Fibroblast of lung (primary cell): ENCODE results near the gene DRICH1. TPM values are rescaled to one million over a fixed set of nuclear protein-coding genes. Genes with fewer than 3 reads are reported as not detected.
"Not testable (repeated sequence)": the region's sequence is repeated elsewhere in the genome, so short reads cannot be mapped to it uniquely, and the experiment has no call there.

ENCODE experiments used
- DNase-seq, 2 donors: peaks; one replicate each; pipeline versions ENCODE4 v3.0.0 to v3.0.0-alpha.2; 2010; ENCODE audit warnings: low read depth in 2 of 2
- H2AFZ ChIP-seq: 2 replicates; pipeline ENCODE4 v1.5.1; 2012; ENCODE audit warnings: low read length, control low read depth, inconsistent platforms
- H3K27ac ChIP-seq: 2 replicates; pipeline ENCODE4 v1.5.1; 2011; ENCODE audit warnings: low read length, control low read depth; ENCODE audit not compliant: insufficient read depth
- H3K27me3 ChIP-seq: 2 replicates; pipeline ENCODE4 v1.5.1; 2011; ENCODE audit warnings: mild to moderate bottlenecking, low read length; ENCODE audit not compliant: control insufficient read depth, insufficient read depth
- H3K36me3 ChIP-seq: 2 replicates; pipeline ENCODE4 v1.5.1; 2011; ENCODE audit warnings: low read length; ENCODE audit not compliant: control insufficient read depth, insufficient read depth
- H3K4me1 ChIP-seq: 2 replicates; pipeline ENCODE4 v1.5.1; 2011; ENCODE audit warnings: low read length; ENCODE audit not compliant: control insufficient read depth, insufficient read depth; ENCODE audit errors: extremely low read depth
- H3K4me2 ChIP-seq: 2 replicates; pipeline ENCODE4 v1.5.1; 2011; ENCODE audit warnings: low read length, control low read depth; ENCODE audit not compliant: insufficient read depth; ENCODE audit errors: extremely low read depth
- H3K4me3 ChIP-seq, 4 experiments: fragments of 200-600 bp in 1 of 4; sonication (generic) in 1 of 4; replicated peaks in 1 of 4; 2 replicates each; pipeline ENCODE4 v1.5.1; 2011 to 2016; ENCODE audit warnings: low read length in 4 of 4, low read depth in 3 of 4, mild to moderate bottlenecking in 3 of 4, control low read depth in 2 of 4, inconsistent platforms in 1 of 4, mixed read lengths in 1 of 4; ENCODE audit not compliant: insufficient read depth in 1 of 4; ENCODE audit errors: control extremely low read depth in 1 of 4
- H3K79me2 ChIP-seq: 2 replicates; pipeline ENCODE4 v1.5.1; 2012; ENCODE audit warnings: mild to moderate bottlenecking, low read length, inconsistent platforms; ENCODE audit not compliant: control insufficient read depth, insufficient read depth
- H3K9ac ChIP-seq: 2 replicates; pipeline ENCODE4 v1.5.1; 2011; ENCODE audit warnings: mild to moderate bottlenecking, low read length, control low read depth; ENCODE audit not compliant: insufficient read depth
- H3K9me3 ChIP-seq: 2 replicates; pipeline ENCODE4 v1.5.1; 2012; ENCODE audit warnings: low read depth, low read length; ENCODE audit not compliant: control insufficient read depth, insufficient read depth
- H4K20me1 ChIP-seq: 2 replicates; pipeline ENCODE4 v1.5.1; 2011; ENCODE audit warnings: low read length; ENCODE audit not compliant: control insufficient read depth, insufficient read depth; ENCODE audit errors: extremely low read depth
- CTCF ChIP-seq, 2 donors: IDR thresholded peaks in 1 of 2; conservative IDR thresholded peaks in 1 of 2; 1 replicate in 1 of 2; 2 replicates in 1 of 2; pipeline ENCODE4 v1.5.1; 2011 to 2012; ENCODE audit warnings: low read length in 2 of 2, control low read depth in 1 of 2, inconsistent platforms in 1 of 2, low read depth in 1 of 2, mild to moderate bottlenecking in 1 of 2
- EZH2 ChIP-seq: IDR thresholded peaks from 2 replicates; pipeline ENCODE4 v1.5.1; 2012; ENCODE audit warnings: low read length, control low read depth, mild to moderate bottlenecking; ENCODE audit errors: missing control alignments
- polyA plus RNA-seq, 2 donors: library from polyadenylated mRNA; depleted of rRNA in 1 of 2; stranded (reverse) in 1 of 2; unstranded in 1 of 2; fragments of >200 nt; gene quantifications; 2 replicates each; pipeline ENCODE4 v1.2.1, GENCODE V29; 2011 to 2012; ENCODE audit warnings: missing spikeins in 1 of 2
- total RNA-seq: library from RNA; depleted of rRNA; stranded (reverse); fragments of >200 nt; gene quantifications from 2 replicates; pipeline ENCODE4 v1.2.1, GENCODE V29; 2014

DRICH1 gene
- total and polyA plus RNA-seq, 2 donors (not counting 1 experiment from before 2014, with no cell fraction given) = not detected

GRCh38 chr22:23564276-23564675 lies 67.8 kb downstream of the DRICH1 start:
- H2AFZ ChIP-seq = no peak overlapping the region
- no peak overlapping the region for H3K9ac ChIP-seq
- TF ChIP-seq EZH2 (no peak), CTCF (conservative IDR thresholded peaks at IDR 0.05 in 1 of 2, IDR thresholded peaks at IDR 0.05 in 1 of 2; ENCODE audit: low read depth in 1 of 2, low read length in 2 of 2) (no peak)
- no peak for DNase-seq
- no peaks in the 10 kb centered on the region for H3K9me3 ChIP-seq
- H4K20me1 ChIP-seq = no peaks in the 10 kb centered on the region
- no peak overlapping the region for H3K4me3 ChIP-seq
- no peaks in the 10 kb centered on the region for H3K79me2 ChIP-seq
- no peaks in the 10 kb centered on the region for H3K4me1 ChIP-seq
- H3K4me2 ChIP-seq = no peak overlapping the region
- H3K36me3 ChIP-seq = no peaks in the 10 kb centered on the region
- H3K27me3 ChIP-seq = peaks cover 11% of the 10 kb centered on the region
- H3K27ac ChIP-seq = no peak overlapping the region

- H3K79me2 ChIP-seq = no peaks in the 10 kb centered on the region
- H3K4me2 ChIP-seq = no peak overlapping the region
- TF ChIP-seq EZH2 = no peak
- TF ChIP-seq CTCF (conservative IDR thresholded peaks at IDR 0.05 in 1 of 2, IDR thresholded peaks at IDR 0.05 in 1 of 2; ENCODE audit: low read depth in 1 of 2, low read length in 2 of 2) = no peak
- no peak overlapping the region for H3K4me3 ChIP-seq
- H3K4me1 ChIP-seq = no peaks in the 10 kb centered on the region
- H3K9ac ChIP-seq = no peak overlapping the region
- no peaks in the 10 kb centered on the region for H3K36me3 ChIP-seq
- no peaks in the 10 kb centered on the region for H3K9me3 ChIP-seq
- no peak for DNase-seq
- no peaks in the 10 kb centered on the region for H4K20me1 ChIP-seq
- H3K27me3 ChIP-seq = peaks cover 11% of the 10 kb centered on the region
- H3K27ac ChIP-seq = no peak overlapping the region
- H2AFZ ChIP-seq = no peak overlapping the region
Observed at GRCh38 chr22:23563111-23563510, 69.0 kb downstream of the DRICH1 start.

- Histone ChIP-seq H3K36me3 (no peaks in the 10 kb centered on the region), H3K9ac (no peak overlapping the region), H3K27ac (no peak overlapping the region), H3K27me3 (peaks cover 11% of the 10 kb centered on the region), H3K9me3 (no peaks in the 10 kb centered on the region), H4K20me1 (no peaks in the 10 kb centered on the region), H2AFZ (no peak overlapping the region), H3K79me2 (no peaks in the 10 kb centered on the region), H3K4me3 (no peak overlapping the region), H3K4me1 (no peaks in the 10 kb centered on the region), H3K4me2 (no peak overlapping the region)
- TF ChIP-seq EZH2 (no peak), CTCF (conservative IDR thresholded peaks at IDR 0.05 in 1 of 2, IDR thresholded peaks at IDR 0.05 in 1 of 2; ENCODE audit: low read depth in 1 of 2, low read length in 2 of 2) (no peak)
- DNase-seq = no peak
Observed at GRCh38 chr22:23562186-23562585, 69.9 kb downstream of the DRICH1 start.

- not testable (repeated sequence) for H4K20me1 ChIP-seq, H3K9me3 ChIP-seq, H3K4me1 ChIP-seq, H3K4me3 ChIP-seq, H3K9ac ChIP-seq, H3K27me3 ChIP-seq, H3K27ac ChIP-seq, DNase-seq, H3K79me2 ChIP-seq, H3K36me3 ChIP-seq, H2AFZ ChIP-seq, H3K4me2 ChIP-seq
Observed at GRCh38 chr22:23561025-23561510, 71.1 kb downstream of the DRICH1 start.

- H3K4me1 ChIP-seq, H3K4me2 ChIP-seq, H4K20me1 ChIP-seq, H3K36me3 ChIP-seq, DNase-seq, H3K27me3 ChIP-seq, H3K9ac ChIP-seq, H3K4me3 ChIP-seq, H2AFZ ChIP-seq, H3K27ac ChIP-seq, H3K9me3 ChIP-seq, H3K79me2 ChIP-seq: not testable (repeated sequence)
Observed at GRCh38 chr22:23560215-23560614, 71.9 kb downstream of the DRICH1 start.
